ENCODE results near the gene HDAC4.

The HDAC4 gene

GRCh38 chr2:239187464-239188253 lies 213.2 kb downstream of the HDAC4 start:
- peaks cover 3% of the 10 kb centered on the region; the same call in 1 of the 2 replicates for H3K36me3 ChIP-seq (ENCODE audit: control insufficient read depth, insufficient read depth, low read length)
- H3K4me3 ChIP-seq (ENCODE audit: low read length), result no peak overlapping the region
- no peak for DNase-seq (ENCODE audit: low read depth, low spot score)
- H3K9me3 ChIP-seq (ENCODE audit: control insufficient read depth, insufficient read depth, low read length), result no peaks in the 10 kb centered on the region
- H3K27ac ChIP-seq (ENCODE audit: low read length), result no peak overlapping the region
- no peaks in the 10 kb centered on the region for H3K27me3 ChIP-seq (ENCODE audit: control insufficient read depth, insufficient read depth, low read length)
- H3K4me1 ChIP-seq (ENCODE audit: control insufficient read depth, insufficient read depth, low read length), result no peaks in the 10 kb centered on the region
- no CpG with 5 or more reads among the region's 15 CpGs for WGBS (ENCODE audit: insufficient coverage, insufficient read length)

GRCh38 chr2:239186516-239187357 lies 214.1 kb downstream of the HDAC4 start:
- Histone ChIP-seq H3K4me3 (ENCODE audit: low read length) (no peak overlapping the region), H3K4me1 (ENCODE audit: control insufficient read depth, insufficient read depth, low read length) (no peaks in the 10 kb centered on the region), H3K27me3 (ENCODE audit: control insufficient read depth, insufficient read depth, low read length) (no peaks in the 10 kb centered on the region), H3K9me3 (ENCODE audit: control insufficient read depth, insufficient read depth, low read length) (no peaks in the 10 kb centered on the region), H3K36me3 (ENCODE audit: control insufficient read depth, insufficient read depth, low read length) (peaks cover 3% of the 10 kb centered on the region; the same call in 1 of the 2 replicates), H3K27ac (ENCODE audit: low read length) (no peak overlapping the region)
- WGBS (ENCODE audit: insufficient coverage, insufficient read length), result no CpG with 5 or more reads among the region's 20 CpGs
- DNase-seq (ENCODE audit: low read depth, low spot score), result no peak

- H3K9me3 ChIP-seq (ENCODE audit: control insufficient read depth, insufficient read depth, low read length), result no peaks in the 10 kb centered on the region
- no peaks in the 10 kb centered on the region for H3K4me1 ChIP-seq (ENCODE audit: control insufficient read depth, insufficient read depth, low read length)
- WGBS (ENCODE audit: insufficient coverage, insufficient read length), result no CpG with 5 or more reads among the region's 14 CpGs
- H3K27ac ChIP-seq (ENCODE audit: low read length), result no peak overlapping the region
- H3K36me3 ChIP-seq (ENCODE audit: control insufficient read depth, insufficient read depth, low read length), result peaks cover 4% of the 10 kb centered on the region; the same call in 1 of the 2 replicates
- no peaks in the 10 kb centered on the region for H3K27me3 ChIP-seq (ENCODE audit: control insufficient read depth, insufficient read depth, low read length)
- DNase-seq (ENCODE audit: low read depth, low spot score), result no peak
- no peak overlapping the region for H3K4me3 ChIP-seq (ENCODE audit: low read length)
Observed at GRCh38 chr2:239184968-239185903, 215.6 kb downstream of the HDAC4 start.

GRCh38 chr2:239184179-239184578 lies 216.6 kb downstream of the HDAC4 start:
- Histone ChIP-seq H3K9me3 (ENCODE audit: control insufficient read depth, insufficient read depth, low read length) (no peaks in the 10 kb centered on the region), H3K4me3 (ENCODE audit: low read length) (no peak overlapping the region), H3K36me3 (ENCODE audit: control insufficient read depth, insufficient read depth, low read length) (peaks cover 5% of the 10 kb centered on the region; the same call in 1 of the 2 replicates), H3K27me3 (ENCODE audit: control insufficient read depth, insufficient read depth, low read length) (no peaks in the 10 kb centered on the region), H3K27ac (ENCODE audit: low read length) (no peak overlapping the region), H3K4me1 (ENCODE audit: control insufficient read depth, insufficient read depth, low read length) (no peaks in the 10 kb centered on the region)
- WGBS (ENCODE audit: insufficient coverage, insufficient read length), result no CpG with 5 or more reads among the region's 2 CpGs
- DNase-seq (ENCODE audit: low read depth, low spot score), result no peak

- DNase-seq (ENCODE audit: low read depth, low spot score), result no peak
- Histone ChIP-seq H3K27ac (ENCODE audit: low read length) (no peak overlapping the region), H3K4me1 (ENCODE audit: control insufficient read depth, insufficient read depth, low read length) (no peaks in the 10 kb centered on the region), H3K27me3 (ENCODE audit: control insufficient read depth, insufficient read depth, low read length) (no peaks in the 10 kb centered on the region), H3K36me3 (ENCODE audit: control insufficient read depth, insufficient read depth, low read length) (peaks cover 6% of the 10 kb centered on the region; the same call in 1 of the 2 replicates), H3K4me3 (ENCODE audit: low read length) (no peak overlapping the region), H3K9me3 (ENCODE audit: control insufficient read depth, insufficient read depth, low read length) (no peaks in the 10 kb centered on the region)
- WGBS (ENCODE audit: insufficient coverage, insufficient read length), result no CpG with 5 or more reads among the region's 23 CpGs
Observed at GRCh38 chr2:239182981-239183791, 217.6 kb downstream of the HDAC4 start.

- no peak overlapping the region for H3K27ac ChIP-seq (ENCODE audit: low read length)
- H3K4me3 ChIP-seq (ENCODE audit: low read length), result no peak overlapping the region
- DNase-seq (ENCODE audit: low read depth, low spot score), result no peak
- no peaks in the 10 kb centered on the region for H3K9me3 ChIP-seq (ENCODE audit: control insufficient read depth, insufficient read depth, low read length)
- H3K27me3 ChIP-seq (ENCODE audit: control insufficient read depth, insufficient read depth, low read length), result no peaks in the 10 kb centered on the region
- H3K4me1 ChIP-seq (ENCODE audit: control insufficient read depth, insufficient read depth, low read length), result no peaks in the 10 kb centered on the region
- WGBS (ENCODE audit: insufficient coverage, insufficient read length), result no CpG with 5 or more reads among the region's 15 CpGs
- H3K36me3 ChIP-seq (ENCODE audit: control insufficient read depth, insufficient read depth, low read length), result peaks cover 6% of the 10 kb centered on the region; the same call in 1 of the 2 replicates
Observed at GRCh38 chr2:239181903-239182581, 218.8 kb downstream of the HDAC4 start.

- H3K27ac ChIP-seq (ENCODE audit: low read length), result no peak overlapping the region
- no peaks in the 10 kb centered on the region for H3K27me3 ChIP-seq (ENCODE audit: control insufficient read depth, insufficient read depth, low read length)
- no peak overlapping the region for H3K4me3 ChIP-seq (ENCODE audit: low read length)
- DNase-seq (ENCODE audit: low read depth, low spot score), result no peak
- H3K36me3 ChIP-seq (ENCODE audit: control insufficient read depth, insufficient read depth, low read length), result peaks cover 8% of the 10 kb centered on the region; the same call in 1 of the 2 replicates
- H3K4me1 ChIP-seq (ENCODE audit: control insufficient read depth, insufficient read depth, low read length), result no peaks in the 10 kb centered on the region
- H3K9me3 ChIP-seq (ENCODE audit: control insufficient read depth, insufficient read depth, low read length), result no peaks in the 10 kb centered on the region
- no CpG with 5 or more reads among the region's 21 CpGs for WGBS (ENCODE audit: insufficient coverage, insufficient read length)
Observed at GRCh38 chr2:239181074-239181902, 219.5 kb downstream of the HDAC4 start.

- Histone ChIP-seq H3K36me3 (ENCODE audit: control insufficient read depth, insufficient read depth, low read length) (peaks cover 10% of the 10 kb centered on the region; the same call in 1 of the 2 replicates), H3K27ac (ENCODE audit: low read length) (no peak overlapping the region), H3K4me1 (ENCODE audit: control insufficient read depth, insufficient read depth, low read length) (no peaks in the 10 kb centered on the region), H3K4me3 (ENCODE audit: low read length) (no peak overlapping the region), H3K27me3 (ENCODE audit: control insufficient read depth, insufficient read depth, low read length) (no peaks in the 10 kb centered on the region), H3K9me3 (ENCODE audit: control insufficient read depth, insufficient read depth, low read length) (no peaks in the 10 kb centered on the region)
- no CpG with 5 or more reads among the region's 14 CpGs for WGBS (ENCODE audit: insufficient coverage, insufficient read length)
- DNase-seq (ENCODE audit: low read depth, low spot score), result no peak
Observed at GRCh38 chr2:239180526-239181073, 220.2 kb downstream of the HDAC4 start.

Data from iPS DF 6.9 (cell line).